A673 (cell line): ENCODE results near the gene EAF1. TPM values are rescaled to one million over a fixed set of nuclear protein-coding genes. Genes with fewer than 3 reads are reported as not detected.

Experiments used
- BruUV-seq: library from RNA; stranded (reverse); fragments of 400-500 nt; replicated peaks from 2 replicates; lab custom pipeline; 2021; lab: Mats Ljungman, UMichigan
- CTCF ChIA-PET: fragments of 300-600 bp; sonication (Branson Sonifier 250); formaldehyde crosslinking; loops from one replicate; lab custom pipeline; 2022; ENCODE audit warnings: antibody characterized with exemption; lab: Charles Lee
- POLR2A ChIA-PET: fragments of 300-600 bp; sonication (Branson Sonifier 250); formaldehyde crosslinking; loops from one replicate; lab custom pipeline; 2022; ENCODE audit warnings: antibody characterized with exemption; ENCODE audit not compliant: low non-redundant PET; lab: Charles Lee
- DNase-seq: peaks from one replicate; pipeline ENCODE4 v3.0.0-alpha.2; 2015; ENCODE audit warnings: low spot score
- H3K27ac ChIP-seq: fragments of 200-600 bp; sonication (generic); 2 replicates; pipeline ENCODE4 v1.5.1; 2016; ENCODE audit warnings: mixed run types, low read depth, mild to moderate bottlenecking, mixed read lengths, antibody characterized with exemption, low read length; ENCODE audit not compliant: poor library complexity, severe bottlenecking
- H3K27me3 ChIP-seq: fragments of 200-600 bp; sonication (generic); replicated peaks from 2 replicates; pipeline ENCODE4 v1.6.1; 2017; ENCODE audit warnings: mixed run types, low read depth, mild to moderate bottlenecking, mixed read lengths, antibody characterized with exemption, low read length; ENCODE audit not compliant: insufficient read depth, poor library complexity
- H3K36me3 ChIP-seq: fragments of 200-600 bp; sonication (generic); 2 replicates; pipeline ENCODE4 v1.6.1; 2016; ENCODE audit warnings: mixed run types, mild to moderate bottlenecking, mixed read lengths, antibody characterized with exemption, low read length; ENCODE audit not compliant: insufficient read depth, poor library complexity, severe bottlenecking
- H3K4me1 ChIP-seq: fragments of 200-600 bp; sonication (generic); 2 replicates; pipeline ENCODE4 v1.6.1; 2017; ENCODE audit warnings: mixed run types, mild to moderate bottlenecking, mixed read lengths, antibody characterized with exemption, low read length; ENCODE audit not compliant: insufficient read depth, poor library complexity, severe bottlenecking
- H3K4me3 ChIP-seq: fragments of 200-600 bp; sonication (generic); 2 replicates; pipeline ENCODE4 v1.5.1; 2016; ENCODE audit warnings: low read depth, mixed run types, mild to moderate bottlenecking, mixed read lengths, low read length; ENCODE audit not compliant: poor library complexity, severe bottlenecking
- H3K9me3 ChIP-seq: fragments of 200-600 bp; sonication (generic); 2 replicates; pipeline ENCODE4 v1.6.1; 2016; ENCODE audit warnings: mixed run types, low read depth, mild to moderate bottlenecking, mixed read lengths, antibody characterized with exemption, low read length; ENCODE audit not compliant: poor library complexity, severe bottlenecking
- EZH2 ChIP-seq: fragments of 200-600 bp; sonication (generic); IDR thresholded peaks from 2 replicates; pipeline ENCODE4 v1.6.1; 2017; ENCODE audit warnings: borderline replicate concordance, low read depth, mild to moderate bottlenecking, mixed read lengths, antibody characterized with exemption, low read length; ENCODE audit not compliant: poor library complexity, severe bottlenecking
- intact Hi-C: fragments of 100-400 bp; cut with micrococcal nuclease; formaldehyde crosslinking; loops from one replicate; pipeline ENCODE4 v1.10.0; 2022; ENCODE audit not compliant: unreplicated experiment
- total RNA-seq: library from RNA; stranded (reverse); gene quantifications from 2 replicates; pipeline ENCODE4 v1.2.3, GENCODE V29; 2021
- TF ChIP-seq, protein P1 (sequence below): fragments of 300-800, 200-600 bp; sonication (generic); conservative IDR thresholded peaks from 2 replicates; pipeline ENCODE4 v1.5.1; 2017; ENCODE audit warnings: low read depth, mild to moderate bottlenecking, antibody characterized with exemption, low read length, moderate library complexity, mixed read lengths

Gene EAF1
- total RNA-seq, 1 experiment from 2014 or later = 28.7 TPM

DNA sequence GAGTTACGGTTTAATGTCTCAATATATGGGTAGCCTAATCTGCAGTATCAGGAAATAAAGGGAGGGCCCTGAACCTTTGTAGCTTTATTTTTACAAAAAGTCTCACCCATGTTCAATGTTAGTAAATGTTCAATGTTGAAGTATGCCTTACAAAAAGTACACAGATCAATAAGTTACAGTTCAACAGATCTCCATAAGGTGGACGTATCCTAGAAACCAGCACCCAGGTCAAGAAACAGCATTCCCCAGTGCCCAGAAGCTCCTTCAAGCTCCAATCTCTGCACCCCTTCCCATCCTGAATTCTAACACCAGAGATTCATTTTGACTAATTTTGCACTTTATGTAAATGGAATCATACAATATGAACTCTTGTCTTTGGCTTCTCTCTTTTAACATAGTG lies 62.8 kb downstream of the EAF1 start:
- DNase-seq = no peak
- TF ChIP-seq, protein P1, sequence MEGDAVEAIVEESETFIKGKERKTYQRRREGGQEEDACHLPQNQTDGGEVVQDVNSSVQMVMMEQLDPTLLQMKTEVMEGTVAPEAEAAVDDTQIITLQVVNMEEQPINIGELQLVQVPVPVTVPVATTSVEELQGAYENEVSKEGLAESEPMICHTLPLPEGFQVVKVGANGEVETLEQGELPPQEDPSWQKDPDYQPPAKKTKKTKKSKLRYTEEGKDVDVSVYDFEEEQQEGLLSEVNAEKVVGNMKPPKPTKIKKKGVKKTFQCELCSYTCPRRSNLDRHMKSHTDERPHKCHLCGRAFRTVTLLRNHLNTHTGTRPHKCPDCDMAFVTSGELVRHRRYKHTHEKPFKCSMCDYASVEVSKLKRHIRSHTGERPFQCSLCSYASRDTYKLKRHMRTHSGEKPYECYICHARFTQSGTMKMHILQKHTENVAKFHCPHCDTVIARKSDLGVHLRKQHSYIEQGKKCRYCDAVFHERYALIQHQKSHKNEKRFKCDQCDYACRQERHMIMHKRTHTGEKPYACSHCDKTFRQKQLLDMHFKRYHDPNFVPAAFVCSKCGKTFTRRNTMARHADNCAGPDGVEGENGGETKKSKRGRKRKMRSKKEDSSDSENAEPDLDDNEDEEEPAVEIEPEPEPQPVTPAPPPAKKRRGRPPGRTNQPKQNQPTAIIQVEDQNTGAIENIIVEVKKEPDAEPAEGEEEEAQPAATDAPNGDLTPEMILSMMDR = no peak
- TF ChIP-seq EZH2 = no peak
- ChIA-PET POLR2A (interaction anchor here (0.7 kb wide), 1 partner anchor 165 kb away, joined by 3 read pairs; no protein-coding TSS in a partner anchor), CTCF (no interaction called here)
- no TSS peak for BruUV-seq
- H3K9me3 ChIP-seq = no peaks in the 10 kb centered on the region
- no peaks in the 10 kb centered on the region for H3K27me3 ChIP-seq
- intact Hi-C loops = no loop called here
- H3K36me3 ChIP-seq = no peaks in the 10 kb centered on the region
- no peak overlapping the region for H3K4me3 ChIP-seq
- no peak overlapping the region for H3K27ac ChIP-seq
- H3K4me1 ChIP-seq = no peaks in the 10 kb centered on the region

DNA sequence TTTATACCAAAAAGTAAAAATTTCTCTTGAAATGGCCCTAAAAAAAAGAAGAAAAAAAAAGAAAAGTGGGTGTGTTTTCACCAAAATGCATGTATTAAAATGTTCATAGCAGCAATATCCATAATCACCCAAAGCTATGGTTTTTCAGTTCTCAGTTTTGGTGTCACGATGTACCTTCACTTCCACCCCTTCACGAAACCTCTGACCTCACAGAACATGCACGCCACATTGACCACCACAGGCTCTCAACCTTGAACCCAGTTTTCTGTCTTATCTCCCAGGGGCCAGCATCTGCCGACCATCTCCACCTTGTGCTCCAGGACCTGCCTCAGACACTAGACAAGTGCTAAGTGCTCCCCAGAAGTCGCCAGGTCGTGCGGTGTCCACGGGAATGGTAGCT lies 63.7 kb downstream of the EAF1 start:
- BruUV-seq = no TSS peak
- no peaks in the 10 kb centered on the region for H3K36me3 ChIP-seq
- TF ChIP-seq EZH2 = no peak
- TF ChIP-seq, protein P1 = no peak
- POLR2A ChIA-PET = no interaction called here
- no peaks in the 10 kb centered on the region for H3K4me1 ChIP-seq
- DNase-seq = no peak
- H3K4me3 ChIP-seq = no peak overlapping the region
- no peak overlapping the region for H3K27ac ChIP-seq
- CTCF ChIA-PET = no interaction called here
- no peaks in the 10 kb centered on the region for H3K9me3 ChIP-seq
- intact Hi-C loops = no loop called here
- no peaks in the 10 kb centered on the region for H3K27me3 ChIP-seq

Other genes with a start within 250 kb of the EAF1 start
- 38.6 and 40.7 TPM in 2 replicates for gene CAPN7, start 221.4 kb upstream of the EAF1 start, total RNA-seq
- 20.3 and 22.5 TPM in 2 replicates for gene SH3BP5, start 95.0 kb upstream of the EAF1 start, total RNA-seq
- gene METTL6, start 54 bp upstream of the EAF1 start, total RNA-seq = 24.4 and 25.7 TPM in 2 replicates
- 0.21 and 1.3 TPM in 2 replicates for gene COLQ, start 94.1 kb downstream of the EAF1 start, total RNA-seq
- gene HACL1, start 174.0 kb downstream of the EAF1 start, total RNA-seq = 18.6 and 22.0 TPM in 2 replicates
- gene BTD, start 174.1 kb downstream of the EAF1 start, total RNA-seq = 5.6 and 7.6 TPM in 2 replicates